Stimulated activated effector memory CD8-positive, alpha-beta T cell treated with anti-CD3 and anti-CD28 coated beads, Interleukin-12 subunit alpha, Interleukin-12 subunit beta, amount 100 ng/mL, for 72 hours (primary cell): ENCODE data around the gene C5.
"Not testable (repeated sequence)": the region's sequence is repeated elsewhere in the genome, so short reads cannot be mapped to it uniquely, and the experiment has no call there.

Experiments
- ATAC-seq: fragments of 150-1000 bp; cut with Tn5 transposase; 2 replicates; pipeline ENCODE4 v1.10.0; 2021
- DNase-seq, 2 donors: peaks; one replicate each; pipeline ENCODE4 v3.0.0; 2021 to 2022; ENCODE audit warnings: low spot score in 2 of 2
- H3K27ac Mint-ChIP-seq: one replicate; pipeline ENCODE4 v1.8.0; 2022; ENCODE audit warnings: mild to moderate bottlenecking, mixed read lengths
- H3K36me3 Mint-ChIP-seq: one replicate; pipeline ENCODE4 v1.8.0; 2022; ENCODE audit warnings: mild to moderate bottlenecking, mixed read lengths
- H3K4me1 Mint-ChIP-seq: one replicate; pipeline ENCODE4 v1.8.0; 2022; ENCODE audit warnings: mixed read lengths
- H3K4me3 Mint-ChIP-seq: one replicate; pipeline ENCODE4 v1.8.0; 2022; ENCODE audit warnings: mild to moderate bottlenecking, mixed read lengths
- H3K9me3 Mint-ChIP-seq: one replicate; pipeline ENCODE4 v1.8.0; 2022; ENCODE audit warnings: mixed read lengths

The C5 gene

DNA sequence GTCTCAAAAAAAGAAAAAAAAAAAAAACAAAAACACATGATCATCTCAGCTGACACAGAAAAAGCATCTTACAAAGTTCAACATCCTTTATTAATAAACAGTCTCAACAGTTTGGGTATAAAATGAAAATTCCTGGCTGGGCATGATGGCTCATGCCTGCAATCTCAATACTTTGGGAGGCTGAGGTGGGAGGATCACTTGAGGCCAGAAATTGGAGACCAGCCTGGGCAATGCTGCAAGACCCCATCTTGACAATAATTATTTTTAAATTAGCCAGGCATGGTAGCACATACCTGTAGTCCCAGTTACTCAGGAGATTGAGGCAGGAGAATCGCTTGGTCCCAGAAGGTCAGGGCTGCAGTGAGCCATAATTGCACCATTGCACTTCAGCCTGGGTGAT, 16.8 kb upstream of the C5 start:
- Mint-ChIP-seq H3K4me1 (peaks cover 9% of the 10 kb centered on the region), H3K4me3 (no peak overlapping the region), H3K9me3 (peaks cover 6% of the 10 kb centered on the region), H3K36me3 (peaks cover 5% of the 10 kb centered on the region), H3K27ac (no peak overlapping the region)
- ATAC-seq = no peak
- DNase-seq = no peak

DNA sequence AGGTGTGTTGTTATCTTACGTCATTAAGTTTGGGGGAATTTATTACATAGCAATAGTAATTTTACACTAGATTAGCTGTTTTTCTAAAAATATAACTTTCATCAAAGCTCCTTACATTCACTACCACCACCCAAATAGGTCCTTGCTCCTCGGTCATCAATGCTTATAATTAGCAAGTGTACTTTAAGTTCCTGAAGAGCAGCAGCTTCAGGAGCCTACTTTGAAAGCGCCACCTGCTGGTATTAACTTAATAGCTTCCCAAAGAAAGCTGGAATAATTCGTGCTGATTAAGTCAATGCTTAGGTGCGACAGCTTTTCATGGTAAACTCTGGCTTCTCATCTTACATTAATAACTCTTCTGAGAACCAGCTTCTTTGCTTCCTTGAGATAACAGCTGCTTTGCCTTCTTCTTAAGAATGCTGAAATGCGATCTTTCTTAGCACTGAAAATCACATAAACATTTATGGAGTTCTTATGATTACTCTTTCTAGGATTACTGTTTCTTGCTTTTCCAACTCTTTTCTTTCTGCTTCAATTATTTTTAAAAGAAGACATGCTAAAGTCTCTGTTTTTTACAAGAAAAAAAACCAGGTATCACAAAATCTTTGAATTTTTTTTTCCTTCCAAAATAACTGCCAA, 10.0 kb upstream of the C5 start:
- H3K4me3 Mint-ChIP-seq = no peak overlapping the region
- no peak overlapping the region for H3K27ac Mint-ChIP-seq
- ATAC-seq = no peak
- peaks cover 5% of the 10 kb centered on the region for H3K4me1 Mint-ChIP-seq
- H3K36me3 Mint-ChIP-seq = no peaks in the 10 kb centered on the region
- DNase-seq = no peak
- H3K9me3 Mint-ChIP-seq = peaks cover 5% of the 10 kb centered on the region

DNA sequence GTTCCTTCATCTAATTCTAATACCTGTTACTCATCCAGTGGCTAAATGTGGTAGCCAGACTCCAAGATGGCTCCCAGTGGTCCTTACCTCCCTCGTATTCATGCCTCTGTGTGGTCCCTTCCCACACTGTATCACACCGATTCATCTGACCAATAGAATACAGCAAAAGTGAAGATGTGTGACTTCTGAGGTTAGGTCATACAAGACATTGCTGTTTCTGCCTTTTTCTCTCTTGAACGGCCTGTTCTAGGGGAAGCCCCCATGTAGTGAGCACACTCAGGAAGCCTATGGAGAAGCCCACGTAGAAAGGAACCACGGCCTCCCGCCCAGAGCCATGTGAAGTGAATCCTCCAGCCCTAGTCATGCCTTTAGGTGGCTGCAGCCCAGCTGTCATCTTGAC, 9.4 kb upstream of the C5 start:
- ATAC-seq (peak; percentile 49), DNase-seq (no peak)
- Mint-ChIP-seq H3K4me3 (no peak overlapping the region), H3K9me3 (peaks cover 5% of the 10 kb centered on the region), H3K4me1 (peaks cover 5% of the 10 kb centered on the region), H3K27ac (no peak overlapping the region), H3K36me3 (no peaks in the 10 kb centered on the region)

DNA sequence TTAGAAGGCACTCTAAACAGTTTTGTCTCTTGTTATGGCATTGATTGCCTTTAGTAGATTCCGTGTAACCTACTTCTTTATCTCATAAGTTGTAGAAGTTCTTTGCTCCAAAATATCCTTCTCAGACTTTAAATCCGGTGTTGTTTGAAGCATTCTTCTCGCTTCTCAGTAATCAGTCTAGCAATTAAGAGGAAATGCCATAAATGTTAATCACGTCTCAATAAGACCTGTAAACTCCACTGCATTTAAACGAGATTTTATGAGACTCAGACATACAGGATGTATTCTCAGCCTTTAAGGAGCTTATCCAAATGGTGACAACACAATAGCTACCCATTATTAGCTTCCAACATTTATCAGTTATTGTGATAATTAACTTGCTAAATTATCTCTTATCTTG, 7.7 kb upstream of the C5 start:
- Mint-ChIP-seq H3K4me1 (peaks cover 5% of the 10 kb centered on the region), H3K27ac (no peak overlapping the region), H3K9me3 (peaks cover 5% of the 10 kb centered on the region), H3K36me3 (no peaks in the 10 kb centered on the region), H3K4me3 (no peak overlapping the region)
- no peak for ATAC-seq
- DNase-seq = no peak

DNA sequence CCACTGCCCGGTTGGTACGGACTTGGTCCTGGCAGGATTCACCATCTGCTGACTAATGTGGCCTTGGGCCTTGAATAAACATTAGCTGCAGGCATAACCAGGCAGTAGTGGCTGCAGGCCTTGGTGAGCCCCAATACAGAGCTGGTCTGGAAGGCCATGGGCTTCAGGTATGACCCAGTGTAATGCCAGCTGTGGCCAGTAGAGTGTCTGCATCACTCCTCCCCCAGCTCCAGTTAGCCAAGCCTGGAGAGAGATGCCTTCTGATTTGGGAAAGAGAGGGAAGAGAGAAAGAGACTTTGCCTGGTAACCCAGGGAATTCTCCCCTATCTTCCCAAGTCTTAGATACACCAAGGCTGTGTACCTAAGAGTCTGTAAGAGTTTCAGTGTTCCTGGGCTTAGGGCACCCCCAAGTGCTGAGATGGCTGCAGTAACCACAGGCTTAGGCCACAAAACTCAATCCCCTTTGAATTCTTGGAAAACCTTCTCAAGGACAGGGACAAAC, 5.6 kb upstream of the C5 start:
- Mint-ChIP-seq H3K4me3 (no peak overlapping the region), H3K4me1 (peaks cover 5% of the 10 kb centered on the region), H3K9me3 (peaks cover 5% of the 10 kb centered on the region), H3K36me3 (no peaks in the 10 kb centered on the region), H3K27ac (no peak overlapping the region)
- DNase-seq (no peak), ATAC-seq (peak; percentile 57)

DNA sequence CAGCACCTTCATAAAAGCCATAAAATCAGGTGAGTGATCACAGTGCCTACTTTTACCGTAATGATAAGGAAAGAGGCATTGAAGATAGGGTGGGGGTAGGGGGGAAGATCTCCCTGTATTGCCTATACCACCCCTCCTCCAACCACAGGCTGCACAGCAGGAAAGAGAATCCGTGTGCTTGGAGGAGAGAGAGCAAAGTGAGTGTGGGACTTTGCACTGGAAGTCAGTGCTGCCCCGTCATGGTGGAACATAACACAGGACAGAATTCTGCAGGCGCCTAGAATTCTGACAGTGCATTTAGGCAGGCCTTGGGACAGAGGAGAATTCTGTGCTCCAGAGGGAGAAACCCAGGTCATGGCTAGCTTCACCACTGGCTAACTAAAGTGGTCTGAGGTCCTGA, 3.5 kb upstream of the C5 start:
- DNase-seq (no peak), ATAC-seq (no peak)
- no peak overlapping the region for H3K4me3 Mint-ChIP-seq
- H3K36me3 Mint-ChIP-seq = no peaks in the 10 kb centered on the region
- H3K27ac Mint-ChIP-seq = no peak overlapping the region
- H3K9me3 Mint-ChIP-seq = peaks cover 5% of the 10 kb centered on the region
- H3K4me1 Mint-ChIP-seq = no peaks in the 10 kb centered on the region

DNA sequence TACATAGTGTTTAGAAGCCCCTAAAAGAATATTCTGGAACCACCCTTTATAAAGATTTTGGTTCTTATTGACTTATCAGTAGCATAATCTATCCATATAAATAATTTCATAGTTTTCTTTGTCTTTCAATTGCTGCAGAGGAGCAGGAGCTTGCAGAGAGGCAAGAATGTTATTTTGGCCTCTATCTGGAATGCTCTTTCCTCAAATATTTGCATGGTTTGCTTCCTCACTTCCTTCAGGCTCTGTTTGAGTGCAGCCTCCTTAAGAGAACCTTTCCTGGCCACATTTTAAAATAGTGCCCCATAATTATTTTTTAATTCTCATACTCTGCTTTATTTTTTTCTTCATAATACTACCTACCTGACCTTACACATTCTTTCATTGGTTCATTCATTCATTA, 1.5 kb downstream of the C5 start:
- H3K27ac Mint-ChIP-seq = no peak overlapping the region
- no peaks in the 10 kb centered on the region for H3K9me3 Mint-ChIP-seq
- DNase-seq (no peak), ATAC-seq (no peak)
- no peaks in the 10 kb centered on the region for H3K36me3 Mint-ChIP-seq
- H3K4me3 Mint-ChIP-seq = no peak overlapping the region
- H3K4me1 Mint-ChIP-seq = no peaks in the 10 kb centered on the region

DNA sequence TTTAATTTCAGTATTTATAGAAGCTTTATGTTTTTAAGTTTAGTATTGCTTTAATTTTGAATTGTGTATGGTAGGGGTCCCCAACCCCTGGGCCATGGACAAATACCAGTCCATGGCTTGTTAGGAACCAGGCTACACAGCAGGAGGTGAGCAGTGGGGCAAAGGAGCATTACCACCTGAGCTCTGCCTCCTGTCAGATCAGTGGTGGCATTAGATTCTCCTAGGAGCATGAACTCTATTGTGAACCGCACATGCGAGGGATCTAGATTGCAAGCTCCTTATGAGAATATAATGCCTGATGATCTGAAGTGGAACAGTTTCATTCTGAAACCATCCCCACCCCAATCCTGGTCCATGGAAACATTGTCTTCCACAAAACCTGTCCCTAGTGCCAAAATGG, 1.9 kb downstream of the C5 start:
- Mint-ChIP-seq H3K4me3 (no peak overlapping the region), H3K27ac (no peak overlapping the region), H3K4me1 (no peaks in the 10 kb centered on the region), H3K36me3 (no peaks in the 10 kb centered on the region), H3K9me3 (no peaks in the 10 kb centered on the region)
- DNase-seq (no peak), ATAC-seq (no peak)

DNA sequence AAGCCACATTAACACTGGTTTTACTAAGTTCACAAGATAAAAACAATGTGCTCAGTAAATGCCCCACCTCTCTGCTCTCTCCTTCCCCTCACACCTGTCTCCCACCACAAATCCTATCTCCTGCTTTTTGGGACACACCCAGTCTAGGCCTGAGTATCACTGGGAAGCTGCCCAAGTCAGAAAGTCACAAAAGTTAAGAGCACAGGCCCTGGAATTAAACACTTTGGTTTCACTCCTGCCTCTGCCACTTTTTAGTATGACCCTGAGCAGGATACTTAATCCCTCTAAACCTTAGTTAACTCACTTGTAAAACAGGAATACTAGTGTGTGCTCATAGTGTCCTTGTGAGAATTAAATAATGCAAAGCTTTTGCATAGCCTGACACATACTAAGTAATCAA, 11.3 kb downstream of the C5 start:
- no peaks in the 10 kb centered on the region for H3K4me1 Mint-ChIP-seq
- H3K9me3 Mint-ChIP-seq = no peaks in the 10 kb centered on the region
- no peak overlapping the region for H3K4me3 Mint-ChIP-seq
- no peak overlapping the region for H3K27ac Mint-ChIP-seq
- no peak for DNase-seq
- no peak for ATAC-seq
- H3K36me3 Mint-ChIP-seq = no peaks in the 10 kb centered on the region

DNA sequence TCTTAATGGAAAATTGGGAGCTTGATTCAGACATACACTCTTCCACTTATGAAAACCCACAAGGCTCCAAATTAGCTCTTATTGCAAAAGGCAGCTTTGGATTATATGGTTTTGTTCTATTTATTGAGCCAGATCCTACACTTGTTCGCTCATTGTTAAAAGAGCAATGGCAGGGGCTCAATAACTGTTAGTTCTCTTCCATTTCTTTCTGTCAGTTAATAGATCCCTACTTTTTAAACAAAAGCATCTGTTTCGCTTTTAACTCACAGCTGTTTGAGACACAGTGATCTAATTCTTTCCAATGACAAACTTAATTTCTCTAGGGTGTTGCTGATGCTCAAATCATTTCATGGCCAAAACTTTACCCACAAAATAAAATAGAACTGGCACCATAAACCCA, 11.7 kb downstream of the C5 start:
- no peaks in the 10 kb centered on the region for H3K4me1 Mint-ChIP-seq
- no peaks in the 10 kb centered on the region for H3K36me3 Mint-ChIP-seq
- no peak overlapping the region for H3K4me3 Mint-ChIP-seq
- no peak for DNase-seq
- no peak for ATAC-seq
- no peak overlapping the region for H3K27ac Mint-ChIP-seq
- no peaks in the 10 kb centered on the region for H3K9me3 Mint-ChIP-seq

DNA sequence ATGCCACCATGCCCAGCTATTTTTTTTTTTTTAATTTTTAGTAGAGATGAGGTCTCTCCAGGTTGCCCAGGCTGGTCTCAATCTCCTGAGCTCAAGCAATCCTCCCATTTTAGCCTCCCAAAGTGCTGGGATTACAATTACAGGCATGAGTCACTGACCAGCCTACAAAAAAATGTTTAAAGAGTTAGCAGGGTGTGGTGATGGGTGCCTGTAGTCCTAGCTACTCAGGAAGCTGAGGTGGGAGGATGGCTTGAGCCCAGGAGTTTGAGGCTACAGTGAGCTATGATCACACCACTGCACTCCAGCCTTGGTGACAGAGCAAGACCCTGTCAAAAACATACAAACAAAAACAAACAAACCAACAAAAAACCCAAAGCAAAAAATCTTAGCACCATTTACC, 14.4 kb downstream of the C5 start:
- ATAC-seq, H3K36me3 Mint-ChIP-seq, H3K9me3 Mint-ChIP-seq, H3K4me1 Mint-ChIP-seq, H3K4me3 Mint-ChIP-seq, H3K27ac Mint-ChIP-seq, DNase-seq: not testable (repeated sequence)

DNA sequence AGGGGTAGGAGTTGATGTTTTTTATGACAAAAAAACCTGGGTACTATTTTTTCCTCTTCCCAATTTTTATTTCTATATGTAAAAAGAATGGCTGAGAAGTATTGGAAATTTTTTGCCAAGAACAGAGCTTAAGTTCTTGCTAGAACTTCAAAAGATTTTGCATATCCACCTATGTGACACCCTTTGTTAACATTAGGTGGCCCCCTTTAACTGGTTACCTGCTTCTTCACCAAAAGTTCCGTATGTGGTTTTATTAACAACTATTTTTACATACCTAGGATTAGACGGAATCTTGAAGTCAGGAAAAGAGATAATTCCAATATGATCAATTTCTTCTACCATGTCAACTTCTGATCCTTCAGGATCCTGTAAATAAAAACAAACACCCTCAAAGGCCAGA, 15.5 kb downstream of the C5 start:
- Mint-ChIP-seq H3K9me3 (no peaks in the 10 kb centered on the region), H3K4me3 (no peak overlapping the region), H3K4me1 (no peaks in the 10 kb centered on the region), H3K36me3 (no peaks in the 10 kb centered on the region), H3K27ac (no peak overlapping the region)
- DNase-seq = no peak
- no peak for ATAC-seq

DNA sequence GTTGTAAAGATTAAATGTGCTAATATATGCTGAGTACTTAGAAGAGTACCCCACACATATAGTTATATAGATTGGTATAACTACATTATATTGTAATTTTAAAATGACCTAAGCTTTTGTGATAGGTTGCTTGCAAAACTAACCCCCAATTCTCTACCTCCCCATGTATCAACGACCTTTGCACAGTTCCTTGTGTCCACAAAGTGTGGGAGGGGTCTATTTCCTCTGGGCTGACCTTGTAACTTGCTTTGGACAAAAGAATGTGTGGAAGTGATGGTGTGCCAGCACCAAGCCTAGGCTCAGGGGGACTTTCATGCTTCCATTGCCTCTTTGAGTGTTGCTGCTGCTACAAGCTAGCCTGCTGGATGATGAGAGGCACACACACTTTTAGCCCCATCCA, 20.6 kb downstream of the C5 start:
- Mint-ChIP-seq H3K27ac (no peak overlapping the region), H3K9me3 (no peaks in the 10 kb centered on the region), H3K4me1 (no peaks in the 10 kb centered on the region), H3K4me3 (no peak overlapping the region), H3K36me3 (no peaks in the 10 kb centered on the region)
- no peak for ATAC-seq
- DNase-seq = no peak

DNA sequence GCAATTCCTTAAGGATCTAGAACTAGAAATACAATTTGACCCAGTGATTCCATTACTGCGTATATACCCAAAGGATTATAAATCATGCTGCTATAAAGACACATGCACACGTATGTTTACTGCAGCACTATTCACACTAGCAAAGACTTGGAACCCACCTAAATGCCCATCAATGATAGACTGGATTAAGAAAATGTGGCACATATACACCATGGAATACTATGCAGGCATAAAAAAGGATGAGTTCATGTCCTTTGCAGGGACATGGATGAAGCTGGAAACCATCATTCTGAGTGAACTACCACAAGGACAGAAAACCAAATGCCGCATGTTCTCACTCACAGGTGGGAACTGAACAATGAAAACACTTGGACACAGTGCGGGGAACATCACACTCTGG, 21.8 kb downstream of the C5 start:
- not testable (repeated sequence) for ATAC-seq, H3K4me1 Mint-ChIP-seq, H3K36me3 Mint-ChIP-seq, H3K9me3 Mint-ChIP-seq, DNase-seq, H3K4me3 Mint-ChIP-seq, H3K27ac Mint-ChIP-seq

DNA sequence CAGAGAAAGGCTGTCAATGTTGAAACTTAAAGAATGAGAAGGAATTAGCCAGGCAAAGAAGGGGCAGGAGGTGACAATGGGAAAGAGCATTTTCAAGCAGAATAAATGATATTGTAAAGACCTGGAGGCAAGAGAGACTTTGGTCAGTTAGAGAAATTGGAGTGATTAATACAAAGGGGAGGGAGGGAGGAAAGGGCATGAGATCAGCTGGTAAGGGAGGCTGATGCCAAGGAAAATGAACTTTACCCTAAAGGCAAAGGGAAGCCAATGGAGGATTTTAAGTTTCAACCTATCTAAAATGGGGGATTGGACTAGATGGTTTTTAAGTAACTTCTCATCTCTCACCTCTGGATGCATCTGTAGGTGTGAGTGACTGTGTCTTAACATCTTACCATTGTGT, 23.3 kb downstream of the C5 start:
- H3K4me1 Mint-ChIP-seq = no peaks in the 10 kb centered on the region
- no peak for DNase-seq
- H3K9me3 Mint-ChIP-seq = no peaks in the 10 kb centered on the region
- no peaks in the 10 kb centered on the region for H3K36me3 Mint-ChIP-seq
- H3K27ac Mint-ChIP-seq = no peak overlapping the region
- H3K4me3 Mint-ChIP-seq = no peak overlapping the region
- ATAC-seq = no peak

DNA sequence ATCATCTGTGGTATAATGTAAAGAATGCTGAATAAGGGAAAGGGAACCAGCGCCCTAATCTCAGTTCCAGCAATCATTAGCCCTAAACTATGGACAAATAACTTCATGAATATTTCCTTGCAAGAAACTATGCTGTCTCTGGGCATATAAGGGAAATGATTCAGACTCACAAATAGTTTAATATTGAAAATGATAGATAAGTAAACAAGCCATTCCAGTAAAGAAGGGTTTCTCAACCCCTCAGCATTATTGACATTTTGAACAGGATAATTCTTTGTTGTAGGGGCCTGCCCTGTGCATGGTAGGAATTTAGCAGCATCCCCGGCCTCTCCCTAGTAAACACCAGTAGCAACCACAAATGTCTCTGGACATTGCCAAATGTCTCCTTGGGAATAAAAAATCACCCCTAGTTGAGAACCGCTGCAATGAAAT, 23.8 kb downstream of the C5 start:
- Mint-ChIP-seq H3K27ac (no peak overlapping the region), H3K36me3 (no peaks in the 10 kb centered on the region), H3K4me3 (no peak overlapping the region), H3K9me3 (no peaks in the 10 kb centered on the region), H3K4me1 (no peaks in the 10 kb centered on the region)
- DNase-seq = no peak
- no peak for ATAC-seq

DNA sequence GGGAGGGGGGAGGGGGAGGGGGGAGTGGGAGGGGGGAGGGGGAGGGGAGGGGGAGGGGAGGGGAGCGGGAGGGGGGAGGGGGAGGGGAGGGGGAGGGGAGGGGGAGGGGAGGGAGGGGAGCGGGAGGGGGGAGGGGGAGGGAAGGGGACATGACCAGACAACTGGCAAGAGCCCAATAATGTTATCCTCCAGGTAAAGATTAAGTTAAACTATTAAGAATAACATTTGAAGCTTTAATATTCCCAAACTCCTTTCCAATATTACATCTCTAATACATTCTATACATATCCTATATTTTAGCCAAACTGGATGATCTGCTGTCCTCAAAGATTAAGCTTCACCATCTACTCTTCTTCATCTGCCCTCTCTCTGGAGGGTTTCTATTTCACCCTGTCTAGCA, 25.8 kb downstream of the C5 start:
- no peak for ATAC-seq
- no peaks in the 10 kb centered on the region for H3K36me3 Mint-ChIP-seq

More for the DNA sequence above, 25.8 kb downstream of the C5 start:
- Mint-ChIP-seq H3K4me3 (no peak overlapping the region), H3K9me3 (no peaks in the 10 kb centered on the region), H3K4me1 (no peaks in the 10 kb centered on the region), H3K27ac (no peak overlapping the region)
- no peak for DNase-seq
